Measurements from ENCODE around the gene TNFSF4.

The TNFSF4 gene

DNA sequence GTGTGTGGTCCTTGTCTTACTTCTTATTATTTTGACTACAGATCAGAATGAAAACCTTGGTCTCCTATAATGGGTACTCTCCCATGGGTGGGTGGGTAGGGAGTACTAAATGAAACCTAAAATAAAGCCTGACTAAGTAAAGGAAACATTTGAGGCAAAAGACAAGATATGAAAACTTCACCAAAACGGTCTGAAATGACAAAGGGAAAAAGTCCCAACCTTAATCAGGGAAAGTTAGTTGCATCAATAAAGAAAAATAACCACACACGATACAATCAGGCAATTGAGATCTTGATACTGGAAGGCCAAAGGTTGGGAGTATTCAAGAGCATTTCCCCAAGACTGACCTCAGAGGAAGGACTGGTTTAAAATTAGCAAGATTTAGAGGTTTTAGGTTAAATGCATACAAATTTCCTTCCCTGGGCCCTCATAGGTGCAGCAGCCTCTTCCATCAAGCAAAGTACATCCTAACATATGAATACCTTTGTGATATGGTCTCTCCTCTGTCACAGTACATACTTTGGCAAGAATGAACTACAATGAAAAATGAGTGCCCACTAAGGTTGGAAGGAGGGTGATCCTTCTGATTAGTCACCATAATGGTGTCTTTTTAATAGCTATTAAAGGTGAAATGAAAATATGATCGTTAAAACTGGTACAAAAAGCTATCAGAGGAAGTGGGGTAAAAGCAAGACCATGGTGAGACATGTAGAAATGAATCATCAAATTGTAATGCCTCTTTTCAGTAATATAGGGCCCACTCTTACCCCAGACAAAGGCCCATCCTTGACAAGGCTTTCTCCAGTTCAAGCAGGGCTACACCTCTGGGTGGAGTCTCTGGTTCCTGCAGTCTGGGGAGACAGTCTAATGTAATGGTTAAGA is 15.3 kb upstream of the TNFSF4 start:
- no peak for TF ChIP-seq GATA2 (IDR thresholded peaks at IDR 0.05; ENCODE audit: low read depth, low read length)
- no peak for TF ChIP-seq GATA3 (IDR thresholded peaks at IDR 0.05; ENCODE audit: low read depth, low read length)

DNA sequence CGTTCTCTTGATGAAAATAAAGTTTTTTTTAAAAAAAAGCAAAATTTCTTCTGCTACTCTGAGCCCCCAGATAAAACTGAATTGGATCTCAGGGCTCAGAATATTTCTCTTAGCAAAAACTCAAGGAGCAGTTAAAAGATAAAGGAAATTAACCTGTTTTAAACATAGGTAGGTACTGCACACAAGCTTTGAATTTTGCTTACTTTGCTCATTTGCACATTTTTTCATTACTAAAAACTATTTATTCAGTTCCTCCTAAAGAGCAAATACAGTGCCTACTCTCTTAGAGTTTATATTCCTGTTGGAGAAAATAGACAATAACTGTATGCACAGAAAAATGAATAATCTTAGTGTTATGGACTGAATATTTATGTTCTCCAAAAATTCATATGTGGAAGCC is 13.0 kb upstream of the TNFSF4 start:
- no peak for TF ChIP-seq GATA3 (IDR thresholded peaks at IDR 0.05; ENCODE audit: low read depth, low read length)
- TF ChIP-seq GATA2 (IDR thresholded peaks at IDR 0.05; ENCODE audit: low read depth, low read length): no peak

DNA sequence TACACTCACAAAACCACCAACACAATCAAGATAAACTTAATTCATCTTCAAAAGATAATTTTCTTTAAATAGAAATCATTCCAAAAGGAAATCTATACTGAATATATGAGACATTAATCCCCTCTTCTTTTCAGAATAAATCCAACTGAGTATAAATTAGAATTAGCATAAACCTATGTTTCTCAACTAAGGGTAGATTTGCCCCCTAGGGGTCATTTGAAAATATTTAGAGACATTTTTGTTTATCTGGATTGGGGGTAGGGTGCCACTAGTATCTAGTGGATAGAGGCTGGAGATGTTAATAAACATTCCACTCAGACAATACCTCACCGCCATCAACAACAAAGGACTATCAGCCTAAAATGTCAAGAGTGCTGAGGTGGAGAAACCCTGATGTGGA is 6.5 kb upstream of the TNFSF4 start:
- no peak for TF ChIP-seq GATA3 (IDR thresholded peaks at IDR 0.05; ENCODE audit: low read depth, low read length)
- no peak for TF ChIP-seq GATA2 (IDR thresholded peaks at IDR 0.05; ENCODE audit: low read depth, low read length)

DNA sequence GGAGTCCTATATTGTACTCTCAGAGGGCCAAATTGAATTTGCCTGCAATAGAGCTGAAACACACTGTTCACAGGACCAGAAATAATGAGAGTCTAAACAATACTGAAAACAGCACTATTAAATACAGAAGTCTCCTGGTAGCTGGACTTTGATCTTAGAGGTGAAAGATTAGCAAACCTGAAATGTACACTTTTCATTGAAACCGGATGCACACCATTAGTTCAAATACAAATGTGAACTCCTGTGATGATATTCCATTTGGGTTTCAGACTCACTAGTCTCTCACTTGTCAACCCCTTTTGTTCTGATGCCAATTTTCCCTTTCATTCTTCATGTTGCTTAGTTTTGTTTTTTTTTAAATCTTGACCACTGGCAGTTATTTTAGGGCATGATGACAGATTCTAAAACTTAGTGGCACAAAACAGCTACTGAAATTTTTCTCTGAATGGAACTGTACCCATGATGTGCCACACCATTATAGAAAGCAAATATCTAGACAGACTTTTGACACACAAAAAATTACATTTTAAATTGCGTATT is 5.9 kb upstream of the TNFSF4 start:
- TF ChIP-seq GATA3 (IDR thresholded peaks at IDR 0.05; ENCODE audit: low read depth, low read length): no peak
- no peak for TF ChIP-seq GATA2 (IDR thresholded peaks at IDR 0.05; ENCODE audit: low read depth, low read length)

DNA sequence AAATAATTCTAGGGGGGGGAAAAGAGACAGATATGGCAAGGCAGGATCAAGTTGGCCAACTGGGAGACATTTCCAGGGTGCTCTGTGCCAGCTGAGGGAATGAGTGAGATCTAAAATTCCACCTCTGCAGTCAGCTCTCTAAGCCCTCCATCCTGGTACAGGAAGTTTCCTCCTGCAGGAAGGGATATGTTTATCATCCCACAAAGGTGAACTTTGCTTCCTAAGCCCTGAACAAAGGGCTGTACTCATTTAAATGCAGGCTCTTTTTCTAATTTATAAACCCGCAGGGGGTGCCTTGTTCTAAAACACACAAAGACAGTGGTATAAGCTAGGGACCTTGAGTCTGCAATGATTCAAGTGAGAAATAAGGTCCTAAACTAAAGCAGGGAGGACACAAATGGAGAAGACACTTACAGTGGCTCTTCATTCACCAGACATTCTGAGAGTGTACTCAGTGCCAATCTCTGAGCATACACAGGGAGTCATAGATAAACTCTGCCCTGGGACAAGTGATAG is 3.6 kb upstream of the TNFSF4 start:
- TF ChIP-seq GATA3 (IDR thresholded peaks at IDR 0.05; ENCODE audit: low read depth, low read length) (no peak), GATA2 (IDR thresholded peaks at IDR 0.05; ENCODE audit: low read depth, low read length) (no peak)

DNA sequence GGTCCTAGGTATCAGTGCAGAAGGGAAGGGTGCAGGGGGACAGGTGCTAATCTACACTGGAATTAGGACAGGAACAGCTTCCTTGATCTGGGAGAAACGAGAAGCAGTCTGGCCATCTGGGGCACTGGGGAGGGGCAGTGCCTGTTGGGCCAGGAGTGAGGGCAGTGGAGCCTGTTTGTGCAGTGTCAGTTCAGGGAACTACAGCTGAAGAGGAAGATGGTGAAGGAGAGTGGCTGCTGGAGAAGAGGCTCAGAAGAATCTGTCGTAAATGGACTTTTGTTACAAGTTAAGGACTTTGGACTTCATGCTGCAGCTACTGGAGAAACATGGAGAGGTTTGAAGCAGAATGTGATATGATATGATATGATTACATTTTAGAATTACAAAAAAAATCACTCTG is 3.2 kb upstream of the TNFSF4 start:
- TF ChIP-seq GATA2 (IDR thresholded peaks at IDR 0.05; ENCODE audit: low read depth, low read length): no peak
- TF ChIP-seq GATA3 (IDR thresholded peaks at IDR 0.05; ENCODE audit: low read depth, low read length): no peak

DNA sequence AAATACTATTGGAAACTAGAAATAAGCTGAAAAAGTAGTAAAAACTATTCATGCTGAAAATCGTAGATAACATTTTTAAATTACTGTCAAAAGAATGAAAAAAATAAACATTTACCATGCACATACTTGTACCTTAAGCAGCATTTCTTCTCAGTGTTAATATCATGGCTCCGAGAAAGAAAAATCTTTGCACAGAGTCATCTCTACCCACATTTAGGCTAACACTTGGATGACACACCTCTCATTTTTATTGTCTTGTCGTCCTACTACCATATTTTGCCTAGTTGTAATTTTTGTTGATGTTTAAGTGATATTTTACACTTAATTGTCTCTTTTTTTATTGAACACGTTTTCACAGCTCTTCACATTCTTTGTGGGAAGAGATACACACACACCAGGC is 1.7 kb upstream of the TNFSF4 start:
- TF ChIP-seq GATA2 (IDR thresholded peaks at IDR 0.05; ENCODE audit: low read depth, low read length): no peak
- no peak for TF ChIP-seq GATA3 (IDR thresholded peaks at IDR 0.05; ENCODE audit: low read depth, low read length)

DNA sequence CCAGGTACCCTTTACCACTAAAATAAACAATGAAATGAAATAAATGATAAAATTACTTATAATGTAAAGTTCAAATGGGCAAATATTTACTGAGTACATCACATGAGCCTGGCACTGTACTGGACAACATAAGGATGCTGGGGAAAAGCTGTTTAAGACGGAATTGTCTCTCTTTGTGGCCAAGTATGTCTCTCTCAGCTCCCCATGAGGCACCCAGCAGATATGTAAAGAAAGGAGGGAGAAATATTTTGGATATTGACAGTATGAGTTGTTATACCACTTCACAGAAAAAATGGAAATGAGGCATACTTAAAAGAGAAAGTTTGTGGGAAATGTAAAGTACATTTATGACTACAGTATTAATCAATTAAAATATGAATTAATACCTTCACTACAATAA is 1.0 kb upstream of the TNFSF4 start:
- TF ChIP-seq GATA2 (IDR thresholded peaks at IDR 0.05; ENCODE audit: low read depth, low read length): no peak
- TF ChIP-seq GATA3 (IDR thresholded peaks at IDR 0.05; ENCODE audit: low read depth, low read length): no peak

DNA sequence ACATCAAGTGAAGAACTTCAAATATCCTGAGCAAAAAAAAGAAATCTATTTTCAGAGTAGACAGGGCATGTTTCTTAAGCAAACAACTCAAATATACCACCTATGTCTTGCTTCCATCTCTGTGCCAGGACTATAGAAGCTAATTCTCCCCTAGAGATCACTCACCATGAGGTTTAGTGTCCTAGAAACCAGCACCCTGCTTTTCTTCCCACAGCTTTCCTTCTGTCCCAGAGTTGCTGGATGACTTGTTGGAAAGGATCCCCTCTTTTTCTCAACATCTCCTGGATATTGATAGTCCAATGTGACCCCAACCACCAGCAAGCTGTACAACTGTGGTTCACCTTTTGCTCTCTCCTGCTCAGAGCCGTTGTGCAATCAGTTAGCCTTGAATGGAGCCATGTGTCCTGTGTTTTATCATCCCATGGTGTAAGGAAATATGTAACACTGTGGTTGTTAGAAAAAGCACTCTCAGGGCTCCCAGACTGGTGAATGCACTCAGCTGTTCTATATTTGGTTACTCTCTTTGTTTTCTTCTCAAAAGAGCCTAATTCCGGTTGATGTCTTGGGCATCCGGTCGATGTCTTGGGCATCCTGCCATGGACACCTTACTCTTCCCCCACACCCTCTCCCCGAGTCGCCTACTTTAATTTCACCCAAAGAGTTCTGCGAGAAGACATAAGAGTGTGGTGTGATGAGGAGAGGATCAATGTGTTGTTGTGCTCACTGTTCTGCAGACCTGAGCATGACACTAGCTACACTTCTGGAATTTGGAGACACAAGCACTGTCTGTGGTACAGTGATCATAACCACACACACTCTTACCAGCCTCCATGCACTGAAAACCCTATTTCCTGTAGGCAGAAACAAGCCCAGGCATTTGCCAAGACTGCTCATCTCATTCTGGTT is 1.7 kb downstream of the TNFSF4 start:
- TF ChIP-seq GATA3 (IDR thresholded peaks at IDR 0.05; ENCODE audit: low read depth, low read length) (no peak), GATA2 (IDR thresholded peaks at IDR 0.05; ENCODE audit: low read depth, low read length) (no peak)

DNA sequence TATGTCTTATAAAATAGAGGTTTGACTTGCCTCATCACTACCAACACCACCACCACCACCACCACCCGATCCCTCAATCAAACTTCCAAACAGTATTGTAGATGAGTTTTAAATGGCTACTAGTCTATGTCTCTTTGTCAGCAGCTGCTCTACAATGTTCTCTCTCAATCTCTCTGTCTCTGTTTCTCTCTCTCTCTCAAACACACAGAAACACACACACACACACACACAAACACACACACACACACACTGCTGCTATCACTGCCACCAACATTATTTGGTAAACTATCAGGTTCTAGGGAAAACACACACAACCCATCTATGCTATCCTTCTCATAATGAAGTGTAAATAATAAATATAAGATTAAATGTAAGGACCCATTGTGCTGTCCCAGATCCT is 2.4 kb downstream of the TNFSF4 start:
- TF ChIP-seq GATA3 (IDR thresholded peaks at IDR 0.05; ENCODE audit: low read depth, low read length): no peak
- TF ChIP-seq GATA2 (IDR thresholded peaks at IDR 0.05; ENCODE audit: low read depth, low read length): no peak

DNA sequence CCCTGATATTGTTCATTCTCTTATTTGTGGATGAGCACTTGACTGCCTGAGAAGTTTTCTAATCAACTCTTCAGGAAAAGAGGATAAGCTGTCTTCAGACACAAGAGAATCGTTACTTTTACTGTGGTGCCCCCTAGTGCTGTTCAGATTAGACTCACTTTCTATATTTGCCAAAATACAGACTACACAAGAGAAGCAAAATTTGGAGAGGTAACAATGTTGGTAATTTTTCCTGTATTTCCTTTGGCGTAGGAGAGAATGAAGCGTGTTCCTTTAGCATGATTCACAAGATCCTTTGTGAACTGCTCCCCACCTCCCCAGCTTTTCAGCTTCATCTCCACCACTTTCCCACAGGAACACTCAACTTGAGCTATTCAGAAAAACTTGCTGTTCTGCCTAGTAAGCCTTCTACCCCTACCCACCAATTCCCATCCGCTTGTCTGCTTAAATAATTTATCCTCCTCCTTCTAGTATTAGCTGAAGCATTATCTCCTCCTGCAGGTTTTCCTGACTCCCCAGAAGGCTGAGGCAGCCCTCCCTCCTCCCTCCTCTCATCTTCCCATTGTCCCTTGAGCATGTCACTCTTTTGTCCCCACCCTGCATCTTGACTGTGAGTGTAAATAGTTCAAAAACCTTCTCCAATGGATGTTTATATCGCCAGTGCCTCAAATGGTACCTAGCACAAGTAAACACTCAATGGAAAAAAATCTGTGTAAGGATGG is 4.5 kb downstream of the TNFSF4 start:
- TF ChIP-seq GATA3 (IDR thresholded peaks at IDR 0.05; ENCODE audit: low read depth, low read length) (no peak), GATA2 (IDR thresholded peaks at IDR 0.05; ENCODE audit: low read depth, low read length) (no peak)

DNA sequence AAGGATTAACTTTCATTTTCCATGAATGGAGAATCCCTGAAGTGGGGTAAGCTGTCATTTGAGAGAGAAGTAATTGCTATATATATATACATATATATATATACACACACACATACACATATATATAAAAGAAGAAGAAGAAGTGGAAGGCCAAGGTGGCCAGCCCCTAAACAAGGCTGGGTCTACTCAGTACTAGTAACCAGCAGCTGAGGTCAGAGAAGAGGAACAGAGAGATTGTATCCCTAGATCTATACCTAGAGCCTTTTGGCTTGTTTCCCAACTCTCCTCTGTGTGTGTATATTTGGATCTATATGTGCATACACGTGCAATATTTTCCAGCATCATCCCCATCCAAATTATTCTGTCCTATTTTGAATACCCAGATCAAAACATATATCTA is 5.2 kb downstream of the TNFSF4 start:
- TF ChIP-seq GATA2 (IDR thresholded peaks at IDR 0.05; ENCODE audit: low read depth, low read length) (no peak), GATA3 (IDR thresholded peaks at IDR 0.05; ENCODE audit: low read depth, low read length) (no peak)

DNA sequence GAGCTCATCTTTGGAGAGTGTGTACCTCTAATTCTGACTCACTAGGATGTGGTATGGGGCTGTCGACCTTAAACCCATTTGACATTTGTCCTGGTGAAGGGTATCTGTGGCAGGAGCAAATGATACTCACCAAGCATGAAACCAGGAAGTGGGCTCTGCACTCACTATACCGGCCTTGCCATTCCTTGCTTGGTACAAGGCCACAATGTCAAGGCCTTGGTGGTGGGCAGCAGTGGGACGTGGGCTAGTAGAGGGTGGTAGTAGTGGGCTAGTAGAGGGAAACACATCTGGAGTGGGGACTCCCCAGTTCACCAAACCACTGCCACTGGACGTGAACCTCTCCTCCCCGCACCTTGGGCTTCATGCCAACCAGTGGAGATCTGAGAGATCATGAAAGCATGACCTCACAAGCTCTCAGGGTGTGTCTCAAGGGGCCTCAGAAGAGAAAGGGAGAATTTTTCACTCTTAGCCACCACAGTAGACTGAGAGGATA is 11.5 kb downstream of the TNFSF4 start:
- no peak for TF ChIP-seq GATA2 (IDR thresholded peaks at IDR 0.05; ENCODE audit: low read depth, low read length)
- no peak for TF ChIP-seq GATA3 (IDR thresholded peaks at IDR 0.05; ENCODE audit: low read depth, low read length)

All from SH-SY5Y (cell line).